WTC11 (cell line): ENCODE data around the gene PEX16.

Experiments
- FOXP1 ChIP-seq: sonication (generic); formaldehyde crosslinking; IDR thresholded peaks from 2 replicates; pipeline ENCODE4 v1.8.0; 2022; ENCODE audit warnings: missing genetic modification reagents, mild to moderate bottlenecking, moderate library complexity, borderline replicate concordance
- SP1 ChIP-seq: sonication (generic); formaldehyde crosslinking; conservative IDR thresholded peaks from 2 replicates; pipeline ENCODE4 v1.8.1; 2022; ENCODE audit warnings: missing genetic modification reagents
- TF ChIP-seq, protein P1 (sequence below): fragments of 200-600 bp; IDR thresholded peaks from 2 replicates; pipeline ENCODE4 v1.8.0; 2022; ENCODE audit warnings: antibody characterized with exemption
- TF ChIP-seq, protein P2 (sequence below): sonication (generic); formaldehyde crosslinking; IDR thresholded peaks from 2 replicates; pipeline ENCODE4 v1.8.1; 2022; ENCODE audit warnings: mild to moderate bottlenecking, moderate library complexity, missing genetic modification reagents

DNA sequence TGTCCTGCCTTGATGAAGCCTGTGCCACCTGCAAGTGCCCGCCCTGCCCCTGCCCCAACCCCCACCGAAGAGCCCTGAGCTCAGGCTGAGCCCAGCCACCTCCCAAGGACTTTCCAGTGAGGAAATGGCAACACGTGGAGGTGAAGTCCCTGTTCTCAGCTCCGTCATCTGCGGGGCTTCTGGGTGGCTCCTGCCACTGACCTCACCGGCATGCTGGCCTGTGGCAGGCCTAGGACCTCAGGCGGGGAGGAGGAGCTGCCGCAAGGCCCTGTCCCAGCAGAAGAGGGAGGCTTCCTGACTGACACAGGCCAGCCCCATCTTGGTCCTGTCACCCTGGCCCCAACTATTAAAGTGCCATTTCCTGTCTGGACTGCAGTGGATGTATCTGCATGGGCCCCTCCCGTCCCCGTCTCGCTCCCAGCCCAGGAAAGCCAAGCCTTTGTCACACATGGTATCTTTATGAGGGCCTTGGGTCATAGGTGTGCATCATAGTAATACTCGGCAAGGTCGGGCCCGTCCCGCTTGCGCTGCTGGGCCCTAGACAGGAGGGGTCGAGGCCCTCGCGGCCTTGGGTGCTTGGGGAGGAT lies 11.5 kb downstream of the PEX16 start:
- TF ChIP-seq, protein P1, sequence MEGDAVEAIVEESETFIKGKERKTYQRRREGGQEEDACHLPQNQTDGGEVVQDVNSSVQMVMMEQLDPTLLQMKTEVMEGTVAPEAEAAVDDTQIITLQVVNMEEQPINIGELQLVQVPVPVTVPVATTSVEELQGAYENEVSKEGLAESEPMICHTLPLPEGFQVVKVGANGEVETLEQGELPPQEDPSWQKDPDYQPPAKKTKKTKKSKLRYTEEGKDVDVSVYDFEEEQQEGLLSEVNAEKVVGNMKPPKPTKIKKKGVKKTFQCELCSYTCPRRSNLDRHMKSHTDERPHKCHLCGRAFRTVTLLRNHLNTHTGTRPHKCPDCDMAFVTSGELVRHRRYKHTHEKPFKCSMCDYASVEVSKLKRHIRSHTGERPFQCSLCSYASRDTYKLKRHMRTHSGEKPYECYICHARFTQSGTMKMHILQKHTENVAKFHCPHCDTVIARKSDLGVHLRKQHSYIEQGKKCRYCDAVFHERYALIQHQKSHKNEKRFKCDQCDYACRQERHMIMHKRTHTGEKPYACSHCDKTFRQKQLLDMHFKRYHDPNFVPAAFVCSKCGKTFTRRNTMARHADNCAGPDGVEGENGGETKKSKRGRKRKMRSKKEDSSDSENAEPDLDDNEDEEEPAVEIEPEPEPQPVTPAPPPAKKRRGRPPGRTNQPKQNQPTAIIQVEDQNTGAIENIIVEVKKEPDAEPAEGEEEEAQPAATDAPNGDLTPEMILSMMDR: no peak
- TF ChIP-seq, protein P2, sequence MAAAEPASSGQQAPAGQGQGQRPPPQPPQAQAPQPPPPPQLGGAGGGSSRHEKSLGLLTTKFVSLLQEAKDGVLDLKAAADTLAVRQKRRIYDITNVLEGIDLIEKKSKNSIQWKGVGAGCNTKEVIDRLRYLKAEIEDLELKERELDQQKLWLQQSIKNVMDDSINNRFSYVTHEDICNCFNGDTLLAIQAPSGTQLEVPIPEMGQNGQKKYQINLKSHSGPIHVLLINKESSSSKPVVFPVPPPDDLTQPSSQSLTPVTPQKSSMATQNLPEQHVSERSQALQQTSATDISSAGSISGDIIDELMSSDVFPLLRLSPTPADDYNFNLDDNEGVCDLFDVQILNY: no peak
- no peak for TF ChIP-seq FOXP1 (CRISPR knock-in tag)
- no peak for TF ChIP-seq SP1 (CRISPR knock-in tag)
